CD4-positive, alpha-beta memory T cell (primary cell): Measurements from ENCODE around the gene TLX2. TPM values are rescaled to one million over a fixed set of nuclear protein-coding genes. Genes with fewer than 3 reads are reported as not detected.

Experiments used
- CTCF ChIA-PET: fragments of 350-600 bp; sonication (Branson Sonifier 250); formaldehyde crosslinking; loops from one replicate; lab custom pipeline; 2021; ENCODE audit warnings: inconsistent platforms; ENCODE audit not compliant: partially characterized antibody; lab: Charles Lee
- POLR2A ChIA-PET: fragments of 350-600 bp; sonication (Branson Sonifier 250); formaldehyde crosslinking; loops from one replicate; lab custom pipeline; 2021; ENCODE audit not compliant: partially characterized antibody; lab: Charles Lee
- DNase-seq, 5 donors: peaks; one replicate each; pipeline versions ENCODE4 v3.0.0 to v3.0.0-alpha.2; 2020 to 2022; ENCODE audit warnings: mixed read lengths in 1 of 5
- H3K27ac ChIP-seq: one replicate; pipeline ENCODE4 v1.7.0; 2013; ENCODE audit warnings: low read depth, low read length
- H3K27me3 ChIP-seq: 2 replicates; pipeline ENCODE4 v1.7.0; 2013; ENCODE audit warnings: mild to moderate bottlenecking, low read length, moderate library complexity; ENCODE audit not compliant: insufficient read depth
- H3K36me3 ChIP-seq: 2 replicates; pipeline ENCODE4 v1.7.0; 2013; ENCODE audit warnings: mild to moderate bottlenecking, low read length, moderate library complexity; ENCODE audit not compliant: insufficient read depth
- H3K4me1 ChIP-seq: 2 replicates; pipeline ENCODE4 v1.7.0; 2013; ENCODE audit warnings: mild to moderate bottlenecking, low read length, moderate library complexity; ENCODE audit not compliant: insufficient read depth
- H3K4me3 ChIP-seq, 2 donors: one replicate each; pipeline ENCODE4 v1.7.0; 2013; ENCODE audit warnings: low read length in 2 of 2, mild to moderate bottlenecking in 1 of 2
- H3K9me3 ChIP-seq, 2 donors: one replicate each; pipeline ENCODE4 v1.7.0; 2013; ENCODE audit warnings: low read length in 2 of 2, control low read depth in 1 of 2; ENCODE audit not compliant: control insufficient read depth in 1 of 2
- H3K27ac Mint-ChIP-seq, 7 donors: one replicate each; pipeline ENCODE4 v1.8.0; 2020 to 2021; ENCODE audit warnings: mixed read lengths in 7 of 7, mild to moderate bottlenecking in 6 of 7, inconsistent platforms in 3 of 7, moderate library complexity in 3 of 7
- H3K27me3 Mint-ChIP-seq, 2 donors: one replicate each; pipeline ENCODE4 v1.8.0; 2020 to 2021; ENCODE audit warnings: mixed read lengths in 2 of 2
- H3K36me3 Mint-ChIP-seq, 2 donors: one replicate each; pipeline ENCODE4 v1.8.0; 2020 to 2021; ENCODE audit warnings: mixed read lengths in 2 of 2, inconsistent platforms in 1 of 2, mild to moderate bottlenecking in 1 of 2
- H3K4me1 Mint-ChIP-seq, 4 donors: one replicate each; pipeline ENCODE4 v1.8.0; 2020 to 2021; ENCODE audit warnings: mixed read lengths in 4 of 4, mild to moderate bottlenecking in 1 of 4
- H3K4me3 Mint-ChIP-seq, 8 donors: one replicate each; pipeline ENCODE4 v1.8.0; 2020 to 2021; ENCODE audit warnings: mixed read lengths in 8 of 8, mild to moderate bottlenecking in 7 of 8, moderate library complexity in 6 of 8, inconsistent platforms in 3 of 8
- H3K9me3 Mint-ChIP-seq, 8 donors: one replicate each; pipeline ENCODE4 v1.8.0; 2020 to 2021; ENCODE audit warnings: mixed read lengths in 8 of 8, mild to moderate bottlenecking in 5 of 8, inconsistent platforms in 3 of 8, moderate library complexity in 1 of 8
- intact Hi-C: fragments of 100-400 bp; cut with micrococcal nuclease; formaldehyde crosslinking; loops from one replicate; pipeline ENCODE4 v1.15.1; 2023
- polyA plus RNA-seq, 2 donors: library from polyadenylated mRNA; unstranded; fragments of 300-500 nt; fragmentation: Illumina TruSeq; gene quantifications; one replicate each; pipeline ENCODE4 v1.2.3, GENCODE V29; 2021
- total RNA-seq, 2 experiments: library from RNA; stranded (reverse); gene quantifications; one replicate each; pipeline ENCODE4 v1.2.3, GENCODE V29; 2021

The TLX2 gene
- total and polyA plus RNA-seq, 4 experiments from 2014 or later = 0.14 to 0.53 (median 0.43) TPM

GRCh38 chr2:74553892-74554819 is 39.9 kb downstream of the TLX2 start, which contains the start of the genes DOK1 and LOXL3:
Gene DOK1, plus strand, starts transcription at chr2:74554720. Its CDS starts 35 bp downstream, at chr2:74554755.
Gene LOXL3, minus strand, starts transcription at chr2:74553942. Its CDS starts 1,308 bp downstream, at chr2:74552634.
- peak; percentile 80 to 85 (median 82) for DNase-seq
- no peaks in the 10 kb centered on the region for H3K9me3 ChIP-seq
- H3K27me3 ChIP-seq = peaks cover 15% of the 10 kb centered on the region
- H3K4me1 ChIP-seq = peaks cover 22% of the 10 kb centered on the region
- H3K27ac ChIP-seq = peak within 1 kb of the TSS; percentile 64
- no peaks in the 10 kb centered on the region for H3K36me3 ChIP-seq
- Mint-ChIP-seq H3K27me3 (peaks cover 11 to 25% of the 10 kb centered on the region in 2 donors), H3K27ac (peak within 1 kb of the TSS; percentile 73 to 98 (median 93)), H3K4me1 (peaks cover 7 to 35% (median 19%) of the 10 kb centered on the region in 4 donors), H3K4me3 (peak within 1 kb of the TSS; percentile 94 to 98 (median 96)), H3K36me3 (peaks cover 0 to 20% of the 10 kb centered on the region in 2 donors), H3K9me3 (peaks cover 0 to 2% (median 0%) of the 10 kb centered on the region in 8 donors)
- peak within 1 kb of the TSS; percentile 84 to 99 for H3K4me3 ChIP-seq
- ChIA-PET CTCF (no interaction called here), POLR2A (interaction anchor here (0.6 to 2.2 kb wide), 5 partner anchors 13 to 162 kb away, joined by 3 to 5 read pairs (median 4); no protein-coding TSS in a partner anchor)
- intact Hi-C loops = loop anchor here (1.0 to 10.0 kb wide), 3 partner anchors 25 to 159 kb away; partner anchors contain the start of genes AUP1, CCDC142, HTRA2 and TTC31

GRCh38 chr2:74554820-74555531 is 40.7 kb downstream of the TLX2 start:
- DNase-seq = peak in 4 of 5 donors; percentile 32 to 48 (median 46)
- Histone ChIP-seq H3K9me3 (no peaks in the 10 kb centered on the region), H3K27ac (peak overlapping the region; percentile 64), H3K36me3 (no peaks in the 10 kb centered on the region), H3K4me3 (peak overlapping the region; percentile 84 to 99), H3K4me1 (peaks cover 16% of the 10 kb centered on the region), H3K27me3 (peaks cover 7% of the 10 kb centered on the region)
- ChIA-PET CTCF (interaction anchor here (0.8 to 0.9 kb wide), 2 partner anchors 12 to 32 kb away, joined by 4 read pairs; no protein-coding TSS in a partner anchor), POLR2A (interaction anchor here (0.6 to 2.2 kb wide), 6 partner anchors 12 to 163 kb away, joined by 3 to 5 read pairs (median 4); partner anchors contain the start of genes AUP1, CCDC142, HTRA2 and TTC31)
- Mint-ChIP-seq H3K4me1 (peaks cover 7 to 30% (median 19%) of the 10 kb centered on the region in 4 donors), H3K4me3 (peak overlapping the region; percentile 94 to 98 (median 96)), H3K27ac (peak overlapping the region; percentile 73 to 98 (median 93)), H3K27me3 (peaks cover 6 to 20% of the 10 kb centered on the region in 2 donors), H3K9me3 (peaks cover 0 to 2% (median 0%) of the 10 kb centered on the region in 8 donors), H3K36me3 (peaks cover 0 to 20% of the 10 kb centered on the region in 2 donors)
- intact Hi-C loops = loop anchor here (1.0 to 10.0 kb wide), 4 partner anchors 26 to 160 kb away; partner anchors contain the start of genes AUP1, CCDC142, HTRA2 and PCGF1

GRCh38 chr2:74555610-74556103 is 41.4 kb downstream of the TLX2 start:
- Histone ChIP-seq H3K27me3 (no peaks in the 10 kb centered on the region), H3K4me1 (peaks cover 16% of the 10 kb centered on the region), H3K36me3 (no peaks in the 10 kb centered on the region), H3K27ac (peak overlapping the region; percentile 64), H3K4me3 (peak overlapping the region; percentile 84 to 99), H3K9me3 (no peaks in the 10 kb centered on the region)
- Mint-ChIP-seq H3K4me1 (peaks cover 7 to 32% (median 19%) of the 10 kb centered on the region in 4 donors), H3K27ac (peak overlapping the region; percentile 2 to 98 (median 91)), H3K36me3 (peaks cover 0 to 20% of the 10 kb centered on the region in 2 donors), H3K4me3 (peak overlapping the region; percentile 94 to 98 (median 96)), H3K9me3 (peaks cover 0 to 2% (median 0%) of the 10 kb centered on the region in 8 donors), H3K27me3 (peaks cover 0 to 18% of the 10 kb centered on the region in 2 donors)
- ChIA-PET CTCF (interaction anchor here (0.8 to 0.9 kb wide), 2 partner anchors 12 to 32 kb away, joined by 4 read pairs; no protein-coding TSS in a partner anchor), POLR2A (interaction anchor here (0.6 to 2.2 kb wide), 5 partner anchors 12 to 73 kb away, joined by 3 to 5 read pairs (median 3); partner anchors contain the start of genes AUP1, CCDC142, HTRA2 and TTC31)
- intact Hi-C loops = loop anchor here (1.0 to 10.0 kb wide), 3 partner anchors 48 to 161 kb away; partner anchors contain the start of genes CCDC142, PCGF1 and TTC31
- no peak for DNase-seq

- Mint-ChIP-seq H3K36me3 (peaks cover 0 to 20% of the 10 kb centered on the region in 2 donors), H3K9me3 (peaks cover 0 to 2% (median 0%) of the 10 kb centered on the region in 8 donors), H3K27ac (peak overlapping the region in 5 of 7 donors; percentile 47 to 85 (median 73)), H3K4me1 (peaks cover 7 to 31% (median 19%) of the 10 kb centered on the region in 4 donors), H3K4me3 (peak overlapping the region; percentile 31 to 98 (median 94)), H3K27me3 (peaks cover under 1 to 16% of the 10 kb centered on the region in 2 donors)
- H3K9me3 ChIP-seq = no peaks in the 10 kb centered on the region
- no peak for DNase-seq
- ChIA-PET CTCF (no interaction called here), POLR2A (interaction anchor here (1.2 to 2.2 kb wide), 2 partner anchors 11 to 22 kb away, joined by 3 to 5 read pairs; no protein-coding TSS in a partner anchor)
- no peaks in the 10 kb centered on the region for H3K27me3 ChIP-seq
- no peak overlapping the region for H3K27ac ChIP-seq
- H3K36me3 ChIP-seq = no peaks in the 10 kb centered on the region
- H3K4me3 ChIP-seq = no peak overlapping the region
- intact Hi-C loops = loop anchor here (10.0 kb wide), 1 partner anchor 161 kb away; no protein-coding TSS in a partner anchor
- H3K4me1 ChIP-seq = peaks cover 16% of the 10 kb centered on the region
These were observed 41.9 kb downstream of the TLX2 start for GRCh38 chr2:74556159-74556558.

GRCh38 chr2:74556831-74557370 is 42.7 kb downstream of the TLX2 start:
- Mint-ChIP-seq H3K36me3 (peaks cover 0 to 20% of the 10 kb centered on the region in 2 donors), H3K4me1 (peaks cover 7 to 31% (median 19%) of the 10 kb centered on the region in 4 donors), H3K4me3 (peak overlapping the region in 2 of 8 donors; percentile 61 to 98), H3K27me3 (peaks cover 5 to 10% of the 10 kb centered on the region in 2 donors), H3K9me3 (peaks cover 0 to 2% (median 0%) of the 10 kb centered on the region in 8 donors), H3K27ac (peak overlapping the region in 4 of 7 donors; percentile 32 to 80 (median 60))
- Histone ChIP-seq H3K36me3 (no peaks in the 10 kb centered on the region), H3K27me3 (no peaks in the 10 kb centered on the region), H3K4me1 (peaks cover 16% of the 10 kb centered on the region), H3K27ac (no peak overlapping the region), H3K4me3 (no peak overlapping the region), H3K9me3 (no peaks in the 10 kb centered on the region)
- no peak for DNase-seq
- ChIA-PET CTCF (no interaction called here), POLR2A (interaction anchor here (0.9 to 2.2 kb wide), 2 partner anchors 10 to 84 kb away, joined by 3 to 5 read pairs; partner anchors contain the start of gene MRPL53)
- intact Hi-C loops = loop anchor here (10.0 kb wide), 1 partner anchor 162 kb away; no protein-coding TSS in a partner anchor
